K562 (cell line): ENCODE results near the gene UTP15. TPM values are rescaled to one million over a fixed set of nuclear protein-coding genes. Genes with fewer than 3 reads are reported as not detected.
A peak's percentile ranks its signal among the peaks of the same experiment; 100 is the strongest.

ENCODE experiments used
- ARID1B ChIP-seq: fragments of 450-650 bp; IDR thresholded peaks from 2 replicates; pipeline ENCODE4 v1.6.1; 2016; ENCODE audit warnings: antibody characterized with exemption, mild to moderate bottlenecking, inconsistent platforms
- CTCF ChIP-seq, 3 experiments: IDR thresholded peaks in 2 of 3; conservative IDR thresholded peaks in 1 of 3; 2 replicates each; pipeline ENCODE4 v1.5.1; 2011 to 2012; ENCODE audit warnings: low read length in 3 of 3, mild to moderate bottlenecking in 3 of 3, control low read depth in 2 of 3, improper control_type of control experiment in 1 of 3, inconsistent platforms in 1 of 3, low read depth in 1 of 3, mixed read lengths in 1 of 3, moderate library complexity in 1 of 3; ENCODE audit not compliant: insufficient read depth in 2 of 3
- MCM3 ChIP-seq: fragments of 450-650 bp; IDR thresholded peaks from 2 replicates; pipeline ENCODE4 v1.6.1; 2016
- NFE2 ChIP-seq: IDR thresholded peaks from 2 replicates; pipeline ENCODE4 v1.6.1; 2014; ENCODE audit warnings: antibody characterized with exemption, low read depth
- PHTF2 ChIP-seq: fragments of 250-450 bp; sonication (Bioruptor Pico); IDR thresholded peaks from 2 replicates; pipeline ENCODE4 v1.5.0; 2021; ENCODE audit warnings: mild to moderate bottlenecking
- SMARCE1 ChIP-seq: fragments of 450-650 bp; IDR thresholded peaks from 2 replicates; pipeline ENCODE4 v1.7.1; 2016; ENCODE audit warnings: mild to moderate bottlenecking
- STAG1 ChIP-seq: sonication (generic); formaldehyde crosslinking; IDR thresholded peaks from 2 replicates; pipeline ENCODE4 v1.5.0; 2020; ENCODE audit warnings: missing genetic modification reagents, borderline replicate concordance
- ZBTB2 ChIP-seq: fragments of 450-650 bp; IDR thresholded peaks from 2 replicates; pipeline ENCODE4 v1.6.1; 2016; ENCODE audit warnings: antibody characterized with exemption
- ZNF133 ChIP-seq: fragments of 250-450 bp; sonication (Bioruptor Pico); IDR thresholded peaks from 2 replicates; pipeline ENCODE4 v1.4.0; 2020; ENCODE audit warnings: mild to moderate bottlenecking
- ZNF23 ChIP-seq: fragments of 250-450 bp; sonication (Bioruptor Pico); IDR thresholded peaks from 2 replicates; pipeline ENCODE4 v1.4.0; 2020; ENCODE audit warnings: mild to moderate bottlenecking
- polyA plus RNA-seq, 8 experiments: library from polyadenylated mRNA; depleted of rRNA in 4 of 8; stranded (reverse) in 5 of 8; unstranded in 3 of 8; fragments of >200 nt; fragmentation: Nextera tagmentation in 2 of 8; fragmentation: Illumina TruSeq in 1 of 8; extraction: Ambion mirVana in 2 of 8; extraction: Trizol in 1 of 8; gene quantifications; 2 replicates each; pipeline versions ENCODE4 v1.2.1 to v1.2.3, GENCODE V29; 2011 to 2014; ENCODE audit warnings: inconsistent platforms in 1 of 8, missing spikeins in 1 of 8
- total RNA-seq, 7 experiments: library from RNA; depleted of rRNA in 6 of 7; stranded (reverse); fragments of >200 nt in 6 of 7; fragmentation: Illumina TruSeq in 2 of 7; extraction: Trizol in 2 of 7; gene quantifications; 2 replicates each; pipeline versions ENCODE4 v1.2.1 to v1.2.3, GENCODE V29; 2011 to 2021; ENCODE audit warnings: low replicate concordance in 1 of 7
- TF ChIP-seq, protein P1 (sequence below): sonication (generic); formaldehyde crosslinking; IDR thresholded peaks from 2 replicates; pipeline ENCODE4 v1.9.0; 2022; ENCODE audit warnings: mild to moderate bottlenecking, missing genetic modification reagents

Gene UTP15
- total and polyA plus RNA-seq, 9 of the 15 experiments (the other 6 are each of a cell fraction or from before 2014, with no cell fraction given), result 28.1 to 49.3 (median 37.0) TPM

- TF ChIP-seq STAG1 (peak; percentile 28; the same call in 1 of the 2 replicates), ZNF133 (CRISPR knock-in tag) (no peak), MCM3 (no peak), PHTF2 (no peak), NFE2 (no peak), ZNF23 (no peak), ZBTB2 (0 out of 2 replicates have a peak, but pooled peaks have one; percentile 52), SMARCE1 (0 out of 2 replicates have a peak, but pooled peaks have one; percentile 39), CTCF (IDR thresholded peaks at IDR 0.05 in 2 of 3, conservative IDR thresholded peaks at IDR 0.05 in 1 of 3; ENCODE audit: insufficient read depth in 2 of 3, low read depth in 1 of 3, low read length in 3 of 3) (peak; percentile 88 to 94 (median 88)), ARID1B (0 out of 2 replicates have a peak, but pooled peaks have one; percentile 11)
- TF ChIP-seq, protein P1, sequence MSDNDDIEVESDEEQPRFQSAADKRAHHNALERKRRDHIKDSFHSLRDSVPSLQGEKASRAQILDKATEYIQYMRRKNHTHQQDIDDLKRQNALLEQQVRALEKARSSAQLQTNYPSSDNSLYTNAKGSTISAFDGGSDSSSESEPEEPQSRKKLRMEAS, result 0 out of 2 replicates have a peak, but pooled peaks have one; percentile 36
These were observed 45.8 kb upstream of the UTP15 start (continued) for GRCh38 chr5:73519531-73520283.
